Stimulated activated naive CD8-positive, alpha-beta T cell treated with anti-CD3 and anti-CD28 coated beads, Interleukin-15, Interleukin-2, amounts not matched to agents 100 ng/mL and 50 ng/mL, for 24 hours (primary cell): ENCODE measurements around the gene BCL2L2.

Source experiments
- H3K27ac Mint-ChIP-seq: one replicate; pipeline ENCODE4 v1.8.0; 2021; ENCODE audit warnings: mild to moderate bottlenecking, mixed read lengths
- H3K27me3 Mint-ChIP-seq: one replicate; pipeline ENCODE4 v1.8.0; 2021; ENCODE audit warnings: mixed read lengths
- H3K36me3 Mint-ChIP-seq: one replicate; pipeline ENCODE4 v1.8.0; 2021; ENCODE audit warnings: low read depth, mixed read lengths
- H3K4me1 Mint-ChIP-seq: one replicate; pipeline ENCODE4 v1.8.0; 2021; ENCODE audit warnings: low read depth, mixed read lengths
- H3K4me3 Mint-ChIP-seq: one replicate; pipeline ENCODE4 v1.8.0; 2021; ENCODE audit warnings: mild to moderate bottlenecking, mixed read lengths
- H3K9me3 Mint-ChIP-seq: one replicate; pipeline ENCODE4 v1.8.0; 2021; ENCODE audit warnings: mixed read lengths

Gene BCL2L2

DNA sequence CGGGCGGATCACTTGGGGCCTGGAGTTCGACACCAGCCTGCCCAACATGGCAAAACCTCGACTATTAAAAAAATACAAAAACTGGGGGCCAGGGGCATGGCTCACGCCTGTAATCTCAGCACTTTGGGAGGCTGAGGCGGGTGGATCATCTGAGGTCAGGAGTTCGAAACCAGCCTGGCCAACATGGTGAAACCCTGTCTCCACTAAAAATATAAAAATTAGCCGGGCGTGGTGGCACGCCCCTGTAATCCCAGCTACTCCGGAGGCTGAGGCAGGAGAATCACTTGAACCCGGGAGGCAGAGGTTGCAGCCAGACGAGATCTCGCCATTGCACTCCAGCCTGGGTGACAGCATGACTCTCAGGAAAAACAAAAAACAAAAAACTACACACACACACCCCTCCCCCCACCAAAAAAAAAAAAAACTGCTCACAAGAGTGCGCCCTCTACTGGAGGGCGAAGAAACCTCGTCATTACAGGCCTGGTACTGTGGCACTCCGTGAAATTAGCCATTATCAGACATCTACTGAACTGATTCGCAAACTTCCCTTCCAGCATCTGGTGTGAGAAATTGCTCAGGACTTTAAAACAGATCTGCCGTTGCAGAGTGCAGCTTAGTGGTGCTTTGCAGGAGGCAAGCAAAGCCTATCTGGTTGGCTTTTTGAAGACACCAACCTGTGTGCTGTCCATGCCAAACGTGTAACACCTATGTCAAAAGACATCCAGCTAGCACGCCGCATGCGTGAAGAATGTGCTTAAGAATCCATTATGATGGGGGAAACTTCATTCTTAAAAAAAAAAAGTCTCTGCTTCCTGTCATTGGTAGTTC is 11.7 kb upstream of the BCL2L2 start:
- H3K27ac Mint-ChIP-seq: no peak overlapping the region
- no peaks in the 10 kb centered on the region for H3K27me3 Mint-ChIP-seq
- H3K9me3 Mint-ChIP-seq: no peaks in the 10 kb centered on the region
- no peak overlapping the region for H3K4me3 Mint-ChIP-seq
- H3K36me3 Mint-ChIP-seq: peaks cover 18% of the 10 kb centered on the region
- H3K4me1 Mint-ChIP-seq: peaks cover 18% of the 10 kb centered on the region

DNA sequence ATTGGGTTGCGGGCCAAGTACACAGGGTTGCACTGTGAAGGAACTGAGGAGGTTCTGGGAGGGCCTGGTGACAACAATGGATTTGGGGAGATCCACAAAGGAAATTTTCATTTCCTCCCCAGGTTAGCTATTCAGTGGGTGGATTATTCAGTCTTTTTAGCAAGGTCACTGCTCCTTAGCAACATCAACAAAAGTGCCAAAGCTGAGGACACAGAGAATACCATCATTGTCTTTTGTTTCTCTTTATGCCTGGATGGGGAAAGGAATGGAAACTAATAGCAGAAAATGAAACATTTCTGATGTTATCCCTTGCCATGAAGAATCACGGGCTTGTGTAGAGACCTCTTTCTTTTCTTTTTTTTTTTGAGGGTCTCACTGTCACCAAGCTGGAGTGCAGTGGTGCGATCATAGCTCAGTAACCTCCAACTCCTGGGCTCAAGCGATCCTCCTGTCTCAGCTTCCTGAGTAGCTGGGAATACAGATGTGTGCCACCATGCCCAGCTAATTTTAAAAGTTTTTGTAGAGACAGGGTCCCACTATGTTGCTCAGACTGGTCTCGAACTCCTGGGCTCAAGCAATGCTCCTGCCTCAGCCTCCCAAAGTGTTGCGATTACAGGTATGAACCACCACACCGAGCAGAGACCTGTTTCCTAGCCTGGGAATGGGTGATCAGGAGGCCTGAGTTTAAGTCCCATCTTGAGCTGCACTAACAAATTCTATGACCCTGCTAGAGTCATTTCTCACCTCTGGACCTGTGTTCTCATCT is 10.4 kb upstream of the BCL2L2 start:
- H3K36me3 Mint-ChIP-seq: peaks cover 18% of the 10 kb centered on the region
- H3K4me1 Mint-ChIP-seq: peaks cover 25% of the 10 kb centered on the region
- no peak overlapping the region for H3K4me3 Mint-ChIP-seq
- H3K9me3 Mint-ChIP-seq: no peaks in the 10 kb centered on the region
- H3K27me3 Mint-ChIP-seq: no peaks in the 10 kb centered on the region
- H3K27ac Mint-ChIP-seq: no peak overlapping the region

DNA sequence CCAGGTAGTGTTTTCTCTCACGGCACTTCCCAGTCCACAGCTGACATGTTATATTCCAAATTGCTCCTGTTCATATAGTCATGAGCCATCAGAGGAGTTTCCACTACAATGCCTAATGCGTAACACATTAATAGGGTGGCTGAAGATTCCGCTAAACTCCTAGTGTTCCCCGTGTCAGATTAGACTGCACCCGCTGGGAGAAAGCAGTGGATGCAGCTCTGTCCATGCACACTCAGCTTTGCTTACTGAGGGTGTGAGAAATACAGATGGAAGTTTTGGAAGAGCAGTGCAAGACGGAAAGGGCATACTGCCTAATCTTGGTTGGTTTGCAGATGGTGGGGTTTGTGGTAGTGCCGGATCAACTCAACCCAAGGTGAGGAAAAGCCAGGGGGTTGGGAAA is 9.5 kb upstream of the BCL2L2 start:
- Mint-ChIP-seq H3K4me1 (peaks cover 25% of the 10 kb centered on the region), H3K27ac (no peak overlapping the region), H3K27me3 (no peaks in the 10 kb centered on the region), H3K9me3 (no peaks in the 10 kb centered on the region), H3K36me3 (peaks cover 18% of the 10 kb centered on the region), H3K4me3 (no peak overlapping the region)

DNA sequence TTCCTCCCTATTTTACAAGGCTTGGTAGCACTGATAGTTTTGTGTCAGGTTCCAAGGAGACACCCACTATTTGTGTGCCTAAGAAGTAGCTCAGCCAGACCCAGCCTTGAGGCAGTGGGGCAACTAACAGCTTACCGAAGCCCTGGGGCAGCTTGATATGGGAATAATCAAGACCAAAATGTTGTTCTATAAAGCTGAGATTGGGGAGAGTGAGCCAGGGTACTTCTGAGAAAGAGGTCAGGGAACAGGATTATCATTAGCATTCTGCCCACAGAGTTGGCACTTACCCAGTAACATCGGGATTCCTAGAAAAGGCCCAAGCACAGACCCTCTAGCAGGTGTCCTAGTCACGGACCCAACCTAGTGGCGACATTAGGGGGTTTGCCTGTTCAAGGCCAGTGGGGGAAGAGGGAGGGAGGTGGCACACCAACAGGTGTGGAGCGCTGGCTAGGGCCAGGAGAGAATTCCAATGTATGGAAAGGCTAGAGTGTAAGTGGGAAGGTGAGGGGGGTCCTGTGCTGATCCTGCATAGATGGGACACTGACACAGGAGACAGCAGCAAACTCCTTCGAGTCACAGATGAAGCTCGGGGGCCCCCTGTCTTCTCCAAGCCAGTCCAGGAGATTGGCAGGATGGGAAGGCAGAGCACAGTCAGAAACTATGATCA is 8.9 kb upstream of the BCL2L2 start:
- Mint-ChIP-seq H3K36me3 (peaks cover 18% of the 10 kb centered on the region), H3K4me3 (no peak overlapping the region), H3K9me3 (no peaks in the 10 kb centered on the region), H3K27me3 (no peaks in the 10 kb centered on the region), H3K27ac (peak overlapping the region; percentile 28), H3K4me1 (peaks cover 28% of the 10 kb centered on the region)

DNA sequence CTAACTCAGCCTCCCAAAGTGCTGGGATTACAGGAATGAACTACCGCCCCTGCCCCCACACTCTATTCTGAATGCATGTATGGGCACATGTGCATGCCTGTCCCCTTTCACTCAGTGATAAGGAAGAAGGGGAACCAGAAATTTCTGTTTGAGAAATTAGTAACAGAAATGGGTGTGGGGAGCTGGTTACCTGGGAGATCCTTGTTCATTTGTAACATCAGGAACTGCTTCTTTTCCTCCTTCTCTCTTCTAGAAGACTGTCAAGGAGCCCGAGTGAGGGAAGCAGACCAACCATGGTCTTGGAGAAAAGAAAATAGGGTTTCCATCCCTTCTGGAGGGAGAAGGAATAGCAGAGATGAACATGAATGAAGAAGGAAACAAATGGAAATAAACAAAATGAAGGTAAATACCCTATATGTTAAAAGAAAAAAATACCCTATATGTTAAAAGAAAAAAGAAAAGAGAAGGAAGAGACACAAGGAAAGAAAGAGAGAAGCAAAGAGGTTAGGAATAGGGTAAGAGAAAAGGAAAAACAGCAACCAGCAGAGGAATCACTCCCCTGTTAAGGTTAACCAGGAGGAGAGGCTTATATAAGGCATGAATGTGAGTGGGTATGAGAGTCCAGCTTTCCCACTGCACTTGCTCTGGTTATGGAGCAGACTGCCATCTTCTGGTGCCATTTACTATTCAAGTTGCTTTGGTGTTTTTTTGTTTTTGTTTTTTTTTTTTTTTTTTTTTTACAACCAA is 7.2 kb upstream of the BCL2L2 start:
- Mint-ChIP-seq H3K27me3 (no peaks in the 10 kb centered on the region), H3K9me3 (no peaks in the 10 kb centered on the region), H3K27ac (no peak overlapping the region), H3K4me1 (peaks cover 33% of the 10 kb centered on the region), H3K36me3 (peaks cover 18% of the 10 kb centered on the region), H3K4me3 (peak overlapping the region; percentile 89)

DNA sequence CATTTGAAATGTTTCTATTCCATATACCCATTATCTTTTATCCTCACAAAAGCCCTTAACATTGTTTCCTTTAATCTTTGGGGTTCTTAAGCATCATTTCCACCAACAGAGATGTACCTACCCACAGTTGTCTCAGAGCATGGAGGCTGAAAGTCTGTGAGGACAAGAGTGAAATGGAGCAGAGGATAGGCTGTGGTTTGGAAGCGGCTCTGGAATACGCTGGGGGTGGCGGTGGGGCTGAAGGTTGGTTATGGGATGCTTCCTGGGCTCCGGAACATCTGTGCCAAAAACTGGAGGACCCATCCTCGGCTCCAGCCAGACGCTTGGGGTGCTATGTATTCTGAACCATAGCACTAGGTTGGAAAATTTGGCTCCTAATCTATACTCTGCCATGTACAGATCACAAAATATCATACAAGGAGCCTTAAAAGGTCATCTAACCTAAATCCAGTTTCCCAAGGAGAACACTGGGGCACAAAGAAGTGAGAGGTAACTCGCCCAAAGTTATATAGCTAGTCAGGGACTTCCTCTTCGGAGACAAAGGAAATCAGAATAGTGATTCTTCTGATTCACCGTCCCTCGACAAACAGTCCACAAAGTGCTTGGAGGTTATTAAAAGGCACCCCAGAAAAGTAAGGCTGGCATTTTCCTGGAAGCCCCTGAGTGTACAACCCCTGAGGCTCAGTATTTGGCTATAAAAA is 6.5 kb upstream of the BCL2L2 start:
- Mint-ChIP-seq H3K4me3 (peak overlapping the region; percentile 89), H3K4me1 (peaks cover 27% of the 10 kb centered on the region), H3K36me3 (peaks cover 17% of the 10 kb centered on the region), H3K27ac (peak overlapping the region; percentile 95), H3K27me3 (no peaks in the 10 kb centered on the region), H3K9me3 (no peaks in the 10 kb centered on the region)

DNA sequence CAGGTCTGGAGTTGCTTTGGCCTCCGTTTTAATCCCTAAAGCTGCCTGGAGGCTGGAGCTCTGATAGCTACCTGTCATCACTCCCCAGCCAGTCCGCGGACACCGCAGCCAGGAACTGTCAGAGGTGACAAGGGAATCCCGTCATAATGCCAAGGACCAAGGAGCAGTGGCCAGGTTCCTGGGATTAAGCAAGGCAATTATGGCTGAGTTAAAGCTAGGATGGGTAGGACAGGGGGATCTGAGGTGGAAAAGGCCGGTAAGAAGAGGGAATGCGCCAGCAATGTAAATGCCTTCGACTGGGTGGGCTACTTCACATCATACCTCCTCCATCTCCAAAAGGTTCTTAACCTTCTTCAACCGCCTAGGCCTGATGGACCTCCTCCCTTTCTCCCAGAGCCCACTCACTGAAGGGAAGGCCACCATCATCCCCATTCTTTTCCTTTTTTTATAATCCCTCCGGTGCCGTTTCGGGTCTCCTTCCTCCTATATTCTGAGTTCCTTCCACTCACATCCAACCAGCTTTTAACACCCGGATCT is 5.9 kb upstream of the BCL2L2 start:
- Mint-ChIP-seq H3K4me1 (peaks cover 23% of the 10 kb centered on the region), H3K4me3 (peak overlapping the region; percentile 89), H3K9me3 (no peaks in the 10 kb centered on the region), H3K36me3 (peaks cover 13% of the 10 kb centered on the region), H3K27me3 (peaks cover under 1% of the 10 kb centered on the region), H3K27ac (peak overlapping the region; percentile 95)

DNA sequence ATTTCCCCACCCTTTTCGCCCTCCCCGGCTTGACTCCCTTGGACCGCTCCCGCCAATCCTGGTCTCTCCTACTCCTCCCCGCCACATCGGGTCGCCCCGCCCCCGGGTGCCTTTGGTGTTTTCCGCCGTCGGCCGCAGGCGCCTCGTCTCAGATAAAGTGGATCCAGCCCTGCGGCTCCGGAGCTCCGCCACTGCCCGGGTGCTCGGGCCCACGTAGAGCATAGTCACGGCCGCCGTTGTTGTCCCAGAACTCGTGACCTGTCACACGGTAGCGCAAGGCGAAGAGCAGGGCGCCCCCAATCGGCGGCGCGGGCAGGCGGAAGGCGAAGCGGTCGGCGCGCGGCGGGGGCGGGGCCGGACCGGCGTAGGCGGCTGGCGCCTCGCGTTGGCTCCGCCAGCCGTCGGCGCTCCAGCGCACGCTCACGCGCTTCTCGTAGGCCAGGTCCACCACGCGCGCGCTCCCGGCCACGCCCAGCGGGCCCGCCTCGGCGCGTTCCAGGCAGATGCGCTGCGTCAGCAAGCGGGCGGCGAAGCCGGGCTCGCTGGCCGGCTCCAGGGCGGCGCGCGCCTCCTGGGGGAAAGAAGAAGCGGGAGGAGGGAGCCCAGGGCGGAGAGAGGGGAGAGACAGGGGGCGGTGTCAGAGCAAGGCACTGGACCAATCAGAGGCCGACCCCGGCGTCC is 5.2 kb upstream of the BCL2L2 start:
- Mint-ChIP-seq H3K4me1 (peaks cover 28% of the 10 kb centered on the region), H3K36me3 (peaks cover 13% of the 10 kb centered on the region), H3K9me3 (no peaks in the 10 kb centered on the region), H3K27ac (peak overlapping the region; percentile 95), H3K4me3 (peak overlapping the region; percentile 100), H3K27me3 (peaks cover 7% of the 10 kb centered on the region)

DNA sequence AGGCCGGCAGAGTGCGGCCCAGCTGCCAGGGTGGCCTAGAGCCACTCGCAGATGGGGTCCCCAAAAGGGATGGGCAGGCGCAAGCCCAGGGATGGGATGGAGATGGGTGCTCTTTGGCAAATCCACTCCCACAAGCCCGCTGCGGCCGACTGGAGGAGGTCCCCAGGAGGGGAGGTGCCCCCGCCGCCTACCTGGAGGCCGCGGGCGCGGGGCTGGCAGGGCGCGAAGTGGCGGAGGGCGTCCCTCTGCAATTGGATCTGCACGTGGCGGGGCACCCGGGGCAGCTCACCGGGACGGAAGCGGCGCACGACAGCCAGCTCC is 4.7 kb upstream of the BCL2L2 start:
- H3K36me3 Mint-ChIP-seq: peaks cover 13% of the 10 kb centered on the region
- peaks cover 28% of the 10 kb centered on the region for H3K4me1 Mint-ChIP-seq
- peak overlapping the region; percentile 100 for H3K4me3 Mint-ChIP-seq
- no peaks in the 10 kb centered on the region for H3K9me3 Mint-ChIP-seq
- peak overlapping the region; percentile 94 for H3K27ac Mint-ChIP-seq
- peaks cover 8% of the 10 kb centered on the region for H3K27me3 Mint-ChIP-seq

DNA sequence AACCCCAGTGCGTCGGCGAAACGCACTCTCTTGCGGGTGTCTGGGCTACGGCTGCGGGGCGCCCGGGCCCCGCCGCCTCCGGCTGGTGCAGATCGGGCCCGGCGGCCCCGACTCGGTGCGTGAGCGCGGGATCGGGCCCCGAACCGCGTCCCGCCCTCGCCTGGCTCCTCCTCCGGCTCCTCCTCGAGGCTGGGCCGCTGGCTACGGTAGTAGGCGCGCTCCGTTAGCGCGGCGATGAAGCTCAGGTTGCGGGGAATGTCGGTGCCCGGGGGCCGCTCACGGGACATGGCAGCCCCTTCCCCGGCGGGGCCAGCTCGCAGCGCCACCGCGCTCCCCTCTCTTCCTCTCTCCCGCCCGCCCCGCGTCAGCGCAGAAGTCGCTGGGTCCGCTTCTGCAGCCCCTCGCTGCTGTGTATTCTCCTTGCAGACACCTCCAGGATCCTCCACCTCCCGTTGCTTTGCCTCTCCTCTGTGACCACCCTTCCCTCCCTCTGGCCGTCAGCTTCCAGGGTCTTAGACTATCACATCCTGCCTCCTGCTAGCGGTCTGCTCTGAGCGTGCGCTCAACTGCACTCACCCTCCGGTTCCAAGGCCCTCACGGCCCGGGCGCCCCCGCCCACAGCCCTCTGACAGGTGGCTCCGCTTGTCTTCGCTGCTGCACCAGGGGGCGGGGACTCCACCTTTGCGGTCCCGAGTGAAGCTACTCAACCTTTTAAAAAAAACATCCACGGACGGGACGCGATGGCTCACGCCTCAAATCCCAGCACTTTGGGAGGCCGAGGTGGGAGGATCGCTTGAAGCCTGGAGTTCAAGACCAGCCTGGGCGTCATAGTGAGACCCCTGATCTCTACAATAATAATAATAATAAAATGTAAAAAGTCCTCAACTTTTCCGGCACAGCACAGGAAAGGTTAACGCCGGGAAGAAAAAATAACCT is 4.1 kb upstream of the BCL2L2 start, which contains the start of gene PPP1R3E:
TSS of gene PPP1R3E (minus strand) at position 570 of the 936 bp plus-strand sequence. CDS start at position 287, 283 bp downstream.
- Mint-ChIP-seq H3K36me3 (peaks cover 8% of the 10 kb centered on the region), H3K9me3 (no peaks in the 10 kb centered on the region)

DNA sequence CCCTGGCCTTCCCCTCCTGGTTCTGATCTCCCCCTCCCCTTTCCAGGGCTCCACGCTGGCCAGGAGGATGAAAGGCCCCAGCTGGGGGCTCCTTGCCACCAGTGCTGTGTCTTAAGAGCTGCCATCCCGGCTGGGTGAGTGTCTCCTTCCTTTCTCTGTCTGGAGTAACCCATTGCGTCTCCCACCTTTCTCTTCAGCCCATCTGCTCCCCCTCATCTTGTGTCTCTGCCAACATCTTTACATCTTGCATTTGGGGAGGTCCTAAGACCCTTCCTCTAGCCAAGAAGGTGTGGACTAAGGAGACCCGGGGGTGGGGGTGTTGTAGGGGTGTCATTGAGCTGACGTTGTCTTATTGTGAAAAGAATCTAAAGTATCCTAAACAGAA is 505 bp downstream of the BCL2L2 start:
- peaks cover 22% of the 10 kb centered on the region for H3K27me3 Mint-ChIP-seq
- peaks cover 20% of the 10 kb centered on the region for H3K4me1 Mint-ChIP-seq
- no peaks in the 10 kb centered on the region for H3K9me3 Mint-ChIP-seq
- no peak overlapping the region for H3K27ac Mint-ChIP-seq
- no peaks in the 10 kb centered on the region for H3K36me3 Mint-ChIP-seq
- peak overlapping the region; percentile 61 for H3K4me3 Mint-ChIP-seq

More for the DNA sequence above, 4.1 kb upstream of the BCL2L2 start, which contains the start of gene PPP1R3E:
- H3K27me3 Mint-ChIP-seq: peaks cover 14% of the 10 kb centered on the region
- H3K4me3 Mint-ChIP-seq: peak within 1 kb of the TSS; percentile 100
- peaks cover 28% of the 10 kb centered on the region for H3K4me1 Mint-ChIP-seq
- peak within 1 kb of the TSS; percentile 100 for H3K27ac Mint-ChIP-seq

DNA sequence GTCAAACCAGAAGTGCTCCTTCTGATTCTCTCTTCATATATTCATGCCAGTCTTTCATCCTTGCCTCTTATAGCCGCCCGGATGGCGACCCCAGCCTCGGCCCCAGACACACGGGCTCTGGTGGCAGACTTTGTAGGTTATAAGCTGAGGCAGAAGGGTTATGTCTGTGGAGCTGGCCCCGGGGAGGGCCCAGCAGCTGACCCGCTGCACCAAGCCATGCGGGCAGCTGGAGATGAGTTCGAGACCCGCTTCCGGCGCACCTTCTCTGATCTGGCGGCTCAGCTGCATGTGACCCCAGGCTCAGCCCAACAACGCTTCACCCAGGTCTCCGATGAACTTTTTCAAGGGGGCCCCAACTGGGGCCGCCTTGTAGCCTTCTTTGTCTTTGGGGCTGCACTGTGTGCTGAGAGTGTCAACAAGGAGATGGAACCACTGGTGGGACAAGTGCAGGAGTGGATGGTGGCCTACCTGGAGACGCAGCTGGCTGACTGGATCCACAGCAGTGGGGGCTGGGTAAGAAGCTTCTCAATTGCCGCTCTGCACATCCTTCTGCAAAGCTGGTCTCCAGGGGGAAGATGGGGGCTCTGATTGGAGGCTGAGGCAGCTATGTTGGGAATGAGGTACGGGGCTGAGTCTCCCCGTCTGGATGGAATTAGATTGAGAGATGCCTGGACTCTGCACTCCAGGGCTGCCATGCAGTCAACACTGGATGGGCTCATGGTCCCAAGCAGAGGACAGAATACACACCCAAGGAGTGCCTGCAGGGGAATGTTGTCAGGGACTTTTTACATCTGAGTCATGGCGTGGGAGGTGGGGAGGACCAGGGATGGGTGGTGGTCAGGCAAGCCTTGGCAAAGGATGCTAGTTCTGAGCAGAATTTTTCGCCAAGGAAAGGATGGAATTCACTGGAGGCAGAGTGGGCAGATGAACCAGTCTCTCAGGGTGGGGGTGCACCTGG is 1.3 kb downstream of the BCL2L2 start:
- no peaks in the 10 kb centered on the region for H3K36me3 Mint-ChIP-seq
- no peak overlapping the region for H3K4me3 Mint-ChIP-seq
- no peaks in the 10 kb centered on the region for H3K9me3 Mint-ChIP-seq
- peaks cover 22% of the 10 kb centered on the region for H3K27me3 Mint-ChIP-seq
- H3K27ac Mint-ChIP-seq: no peak overlapping the region
- H3K4me1 Mint-ChIP-seq: peaks cover 15% of the 10 kb centered on the region
